HG03378 (cell line): ENCODE results near the gene GUK1.

Experiments
- ATAC-seq: cut with Tn5 transposase; IDR thresholded peaks from one replicate; pipeline ENCODE4 v1.9.1; 2021; ENCODE audit warnings: mild to moderate bottlenecking, moderate library complexity; ENCODE audit not compliant: unreplicated experiment

Gene GUK1

DNA sequence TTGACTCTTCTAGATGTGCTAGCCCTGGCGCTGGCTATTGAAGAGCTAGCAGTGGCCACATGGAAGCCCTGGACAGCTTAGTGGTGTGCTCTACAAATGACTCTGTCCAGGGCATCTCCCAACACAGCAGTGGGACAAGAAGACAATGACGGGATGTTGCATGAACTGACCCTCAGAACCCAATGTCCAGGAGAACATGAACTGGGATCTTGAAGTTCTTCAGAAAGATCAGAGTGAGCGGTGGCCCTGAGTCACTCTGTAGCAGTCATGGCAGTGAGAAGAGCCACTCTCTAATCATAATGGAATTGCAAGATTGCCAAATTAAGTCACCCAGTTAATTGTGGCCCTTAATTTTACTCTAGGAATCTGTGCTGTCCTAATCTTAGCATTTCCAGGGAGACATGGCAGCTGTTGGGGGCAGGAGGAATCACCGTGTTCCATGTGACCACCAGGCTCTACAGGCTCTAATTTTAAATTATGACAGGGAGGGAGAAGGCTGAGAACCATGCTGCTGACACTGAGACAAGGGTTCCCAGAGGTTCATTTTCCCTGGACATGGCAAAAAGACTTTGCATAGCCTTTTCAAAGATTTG is 57.6 kb downstream of the GUK1 start:
- no peak for ATAC-seq
